PFSK-1 (cell line): Measurements from ENCODE around the gene KREMEN1.

Experiments
- FOXP2 ChIP-seq: optimal IDR thresholded peaks from 2 replicates; pipeline ENCODE3; 2011; ENCODE audit warnings: borderline replicate concordance, control low read depth, inconsistent platforms; ENCODE audit not compliant: insufficient read depth; ENCODE audit errors: extremely low read length, extremely low read depth
- POLR2AphosphoS5 ChIP-seq: IDR thresholded peaks from 2 replicates; pipeline ENCODE4 v1.6.1; 2012; ENCODE audit warnings: low read depth, mild to moderate bottlenecking, control low read depth, low read length, moderate library complexity
- REST ChIP-seq, 2 experiments: IDR thresholded peaks; 2 replicates each; pipeline versions ENCODE4 v1.6.1 to v1.8.0; 2011 to 2012; ENCODE audit warnings: low read depth in 2 of 2, low read length in 2 of 2, control low read depth in 1 of 2, inconsistent platforms in 1 of 2, mild to moderate bottlenecking in 1 of 2, moderate library complexity in 1 of 2; ENCODE audit not compliant: insufficient read depth in 1 of 2
- SIN3A ChIP-seq: IDR thresholded peaks from 2 replicates; pipeline ENCODE4 v1.6.1; 2012; ENCODE audit warnings: mild to moderate bottlenecking, low read length, moderate library complexity, borderline replicate concordance; ENCODE audit not compliant: insufficient read depth
- TAF1 ChIP-seq: IDR thresholded peaks from 2 replicates; pipeline ENCODE4 v1.6.1; 2012; ENCODE audit warnings: low read length, control low read depth, borderline replicate concordance; ENCODE audit not compliant: insufficient read depth

The KREMEN1 gene

DNA sequence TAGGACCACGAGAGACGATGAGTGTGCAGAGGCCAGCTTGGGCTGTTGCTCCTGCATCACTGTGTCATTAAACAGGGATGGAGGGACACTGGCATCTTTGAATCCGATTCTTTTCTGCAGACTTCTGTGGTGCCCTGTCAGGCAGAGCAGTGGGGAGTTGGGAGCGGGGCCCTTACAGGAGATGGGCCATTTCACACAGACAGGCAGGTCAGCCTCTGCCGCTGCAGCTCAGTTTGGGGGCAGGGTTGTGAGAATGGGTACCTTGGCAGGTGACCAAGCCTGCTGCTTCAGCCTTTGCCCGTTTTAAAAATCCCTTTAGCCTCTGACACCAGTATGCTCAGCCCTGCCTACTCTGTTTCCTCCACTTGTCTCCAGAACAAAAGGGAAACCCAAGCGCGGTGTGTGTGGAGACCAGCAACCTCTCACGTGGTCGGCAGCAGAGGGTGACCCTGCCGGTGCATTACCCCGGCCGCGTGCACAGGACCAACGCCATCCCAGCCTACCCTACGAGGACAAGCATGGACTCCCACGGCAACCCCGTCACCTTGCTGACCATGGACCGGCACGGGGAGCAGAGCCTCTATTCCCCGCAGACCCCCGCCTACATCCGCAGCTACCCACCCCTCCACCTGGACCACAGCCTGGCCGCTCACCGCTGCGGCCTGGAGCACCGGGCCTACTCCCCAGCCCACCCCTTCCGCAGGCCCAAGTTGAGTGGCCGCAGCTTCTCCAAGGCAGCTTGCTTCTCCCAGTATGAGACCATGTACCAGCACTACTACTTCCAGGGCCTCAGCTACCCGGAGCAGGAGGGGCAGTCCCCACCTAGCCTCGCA, 23.8 kb upstream of the KREMEN1 start:
- TF ChIP-seq FOXP2 (no peak), REST (IDR thresholded peaks at IDR 0.05; ENCODE audit: insufficient read depth in 1 of 2, low read depth in 2 of 2, low read length in 2 of 2) (no peak), POLR2AphosphoS5 (no peak), SIN3A (no peak), TAF1 (no peak)

DNA sequence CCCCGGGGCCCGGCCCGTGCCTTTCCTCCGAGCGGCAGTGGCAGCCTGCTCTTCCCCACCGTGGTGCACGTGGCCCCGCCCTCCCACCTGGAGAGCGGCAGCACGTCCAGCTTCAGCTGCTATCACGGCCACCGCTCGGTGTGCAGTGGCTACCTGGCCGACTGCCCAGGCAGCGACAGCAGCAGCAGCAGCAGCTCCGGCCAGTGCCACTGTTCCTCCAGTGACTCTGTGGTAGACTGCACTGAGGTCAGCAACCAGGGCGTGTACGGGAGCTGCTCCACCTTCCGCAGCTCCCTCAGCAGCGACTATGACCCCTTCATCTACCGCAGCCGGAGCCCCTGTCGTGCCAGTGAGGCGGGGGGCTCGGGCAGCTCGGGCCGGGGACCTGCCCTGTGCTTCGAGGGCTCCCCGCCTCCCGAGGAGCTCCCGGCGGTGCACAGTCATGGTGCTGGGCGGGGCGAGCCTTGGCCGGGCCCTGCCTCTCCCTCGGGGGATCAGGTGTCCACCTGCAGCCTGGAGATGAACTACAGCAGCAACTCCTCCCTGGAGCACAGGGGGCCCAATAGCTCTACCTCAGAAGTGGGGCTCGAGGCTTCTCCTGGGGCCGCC, 23.1 kb upstream of the KREMEN1 start:
- no peak for TF ChIP-seq FOXP2
- TF ChIP-seq SIN3A, result no peak
- TF ChIP-seq POLR2AphosphoS5, result no peak
- TF ChIP-seq TAF1, result no peak
- TF ChIP-seq REST (IDR thresholded peaks at IDR 0.05; ENCODE audit: insufficient read depth in 1 of 2, low read depth in 2 of 2, low read length in 2 of 2), result no peak

DNA sequence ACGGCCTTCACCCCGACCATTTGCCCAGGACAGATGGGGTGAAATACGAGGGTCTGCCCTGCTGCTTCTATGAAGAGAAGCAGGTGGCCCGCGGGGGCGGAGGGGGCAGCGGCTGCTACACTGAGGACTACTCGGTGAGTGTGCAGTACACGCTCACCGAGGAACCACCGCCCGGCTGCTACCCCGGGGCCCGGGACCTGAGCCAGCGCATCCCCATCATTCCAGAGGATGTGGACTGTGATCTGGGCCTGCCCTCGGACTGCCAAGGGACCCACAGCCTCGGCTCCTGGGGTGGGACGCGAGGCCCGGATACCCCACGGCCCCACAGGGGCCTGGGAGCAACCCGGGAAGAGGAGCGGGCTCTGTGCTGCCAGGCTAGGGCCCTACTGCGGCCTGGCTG, 22.4 kb upstream of the KREMEN1 start:
- TF ChIP-seq TAF1 (no peak), REST (IDR thresholded peaks at IDR 0.05; ENCODE audit: insufficient read depth in 1 of 2, low read depth in 2 of 2, low read length in 2 of 2) (no peak), SIN3A (no peak), FOXP2 (no peak), POLR2AphosphoS5 (no peak)

GRCh38 chr22:29053048-29053702, 19.7 kb upstream of the KREMEN1 start:
- TF ChIP-seq POLR2AphosphoS5, result no peak
- TF ChIP-seq FOXP2, result no peak
- TF ChIP-seq TAF1, result no peak
- TF ChIP-seq REST (IDR thresholded peaks at IDR 0.05; ENCODE audit: insufficient read depth in 1 of 2, low read depth in 2 of 2, low read length in 2 of 2), result no peak
- TF ChIP-seq SIN3A, result no peak
